ENCODE results near the gene EIF3L.

Gene EIF3L

DNA sequence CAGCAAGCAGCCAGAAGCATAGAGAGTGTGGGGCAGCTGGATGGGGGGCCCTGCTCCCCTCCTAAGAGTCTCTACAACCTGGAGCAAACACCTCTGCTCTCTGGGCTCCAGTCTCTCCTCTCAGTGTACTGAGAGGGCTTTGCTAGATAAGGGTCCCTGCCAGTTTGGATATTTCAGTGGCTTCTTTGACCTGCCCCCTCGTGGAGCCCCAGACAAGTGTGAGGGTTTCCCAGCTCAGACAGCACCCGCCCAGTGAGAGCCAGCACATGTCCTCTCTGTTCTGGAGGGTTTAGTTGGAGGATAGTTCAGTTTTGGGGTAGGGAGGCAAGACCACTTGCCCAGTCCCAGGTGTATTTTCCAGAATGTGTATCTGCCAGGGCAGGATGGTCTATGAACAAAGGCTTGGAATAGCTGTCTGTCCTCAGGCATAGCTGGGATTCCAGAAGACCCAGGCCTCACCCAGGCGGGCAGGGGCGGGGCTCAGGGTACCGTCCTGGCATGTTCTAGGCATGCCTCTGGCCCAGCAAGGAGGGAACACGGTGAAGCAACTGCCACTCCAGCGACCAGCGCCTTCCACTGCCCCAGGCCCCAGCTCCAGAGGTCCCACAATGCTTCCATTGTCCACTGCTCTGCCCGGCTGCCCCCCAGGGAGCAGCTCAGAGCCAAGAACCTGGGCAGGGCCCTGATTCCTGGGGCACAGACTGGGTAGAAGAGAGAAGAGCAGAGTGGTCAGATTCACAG is 49.4 kb downstream of the EIF3L start:
- no peaks in the 10 kb centered on the region for H3K36me3 ChIP-seq (ENCODE audit: low read depth)
- peak overlapping the region; percentile 98 for H3K27ac ChIP-seq (ENCODE audit: poor library complexity, severe bottlenecking)
- H3K27me3 ChIP-seq (ENCODE audit: insufficient read depth, poor library complexity, severe bottlenecking), result no peaks in the 10 kb centered on the region
- DNase-seq (ENCODE audit: low spot score) (peak; percentile 97), ATAC-seq (ENCODE audit: low read depth) (peak; percentile 80)
- TF ChIP-seq, protein P1, sequence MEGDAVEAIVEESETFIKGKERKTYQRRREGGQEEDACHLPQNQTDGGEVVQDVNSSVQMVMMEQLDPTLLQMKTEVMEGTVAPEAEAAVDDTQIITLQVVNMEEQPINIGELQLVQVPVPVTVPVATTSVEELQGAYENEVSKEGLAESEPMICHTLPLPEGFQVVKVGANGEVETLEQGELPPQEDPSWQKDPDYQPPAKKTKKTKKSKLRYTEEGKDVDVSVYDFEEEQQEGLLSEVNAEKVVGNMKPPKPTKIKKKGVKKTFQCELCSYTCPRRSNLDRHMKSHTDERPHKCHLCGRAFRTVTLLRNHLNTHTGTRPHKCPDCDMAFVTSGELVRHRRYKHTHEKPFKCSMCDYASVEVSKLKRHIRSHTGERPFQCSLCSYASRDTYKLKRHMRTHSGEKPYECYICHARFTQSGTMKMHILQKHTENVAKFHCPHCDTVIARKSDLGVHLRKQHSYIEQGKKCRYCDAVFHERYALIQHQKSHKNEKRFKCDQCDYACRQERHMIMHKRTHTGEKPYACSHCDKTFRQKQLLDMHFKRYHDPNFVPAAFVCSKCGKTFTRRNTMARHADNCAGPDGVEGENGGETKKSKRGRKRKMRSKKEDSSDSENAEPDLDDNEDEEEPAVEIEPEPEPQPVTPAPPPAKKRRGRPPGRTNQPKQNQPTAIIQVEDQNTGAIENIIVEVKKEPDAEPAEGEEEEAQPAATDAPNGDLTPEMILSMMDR (IDR thresholded peaks at IDR 0.05; ENCODE audit: poor library complexity, severe bottlenecking), result no peak
- no peak overlapping the region for H3K4me3 ChIP-seq (ENCODE audit: severe bottlenecking)
- no peaks in the 10 kb centered on the region for H3K9me3 ChIP-seq (ENCODE audit: severe bottlenecking)
- peaks cover 52% of the 10 kb centered on the region for H3K4me1 ChIP-seq (ENCODE audit: insufficient read depth, poor library complexity, severe bottlenecking)

DNA sequence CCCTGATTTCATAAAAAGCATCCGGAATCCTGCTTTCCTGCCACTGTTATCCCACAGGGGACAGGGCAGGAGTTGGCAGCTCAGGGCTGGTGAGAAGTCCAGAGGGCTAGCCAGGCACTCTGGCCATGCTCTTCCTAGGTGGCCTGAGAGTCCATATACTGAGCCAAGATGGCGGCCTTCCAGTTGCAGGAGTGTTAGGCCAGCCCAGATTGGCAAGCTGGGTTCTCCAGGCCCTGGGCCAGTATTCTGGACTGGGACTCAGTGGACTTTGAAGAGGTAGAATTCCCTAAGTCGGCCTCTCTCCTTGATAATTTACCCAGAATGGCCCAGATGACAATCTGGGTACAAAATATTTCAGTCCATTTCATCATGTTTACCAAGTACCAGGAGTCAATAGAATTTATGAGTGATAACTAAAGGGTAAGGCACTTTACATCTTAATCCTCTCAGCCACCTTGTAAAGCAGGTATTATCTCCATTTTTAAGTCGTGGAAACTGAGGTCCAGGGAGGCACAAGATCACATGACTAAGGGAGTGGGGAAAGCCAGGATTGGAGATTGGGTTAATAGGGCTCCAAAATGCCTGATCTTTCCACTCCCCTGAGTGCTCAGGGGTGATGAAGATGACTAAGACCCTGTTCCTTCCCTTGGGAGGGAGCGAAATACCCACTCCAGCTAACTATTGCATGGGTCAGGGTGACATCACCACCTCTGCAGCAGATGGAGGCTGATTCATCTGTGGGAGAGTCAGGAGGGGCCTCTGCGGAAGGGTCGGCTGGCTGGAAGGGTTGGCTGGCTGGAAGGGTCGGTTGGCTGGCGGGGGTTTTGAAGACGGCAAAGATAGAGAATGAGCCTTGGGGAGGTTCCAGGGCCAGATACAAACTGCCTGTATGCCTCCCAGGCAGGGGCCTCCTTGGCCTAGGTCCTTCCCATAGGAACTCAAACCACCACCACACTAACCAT is 55.6 kb downstream of the EIF3L start:
- Histone ChIP-seq H3K36me3 (ENCODE audit: low read depth) (peaks cover 28% of the 10 kb centered on the region), H3K9me3 (ENCODE audit: severe bottlenecking) (no peaks in the 10 kb centered on the region), H3K4me3 (ENCODE audit: severe bottlenecking) (peak overlapping the region; percentile 97), H3K27ac (ENCODE audit: poor library complexity, severe bottlenecking) (peak overlapping the region; percentile 99), H3K4me1 (ENCODE audit: insufficient read depth, poor library complexity, severe bottlenecking) (peaks cover 13% of the 10 kb centered on the region), H3K27me3 (ENCODE audit: insufficient read depth, poor library complexity, severe bottlenecking) (no peaks in the 10 kb centered on the region)
- TF ChIP-seq, protein P1 (IDR thresholded peaks at IDR 0.05; ENCODE audit: poor library complexity, severe bottlenecking), result no peak
- DNase-seq (ENCODE audit: low spot score) (peak; percentile 95), ATAC-seq (ENCODE audit: low read depth) (peak; percentile 84)

GRCh38 chr22:37905534-37906363 is 56.5 kb downstream of the EIF3L start, which contains the start of gene MICALL1:
TSS of gene MICALL1 (plus strand) at chr22:37906297. CDS start at chr22:37906423, 126 bp downstream.
- Histone ChIP-seq H3K27ac (ENCODE audit: poor library complexity, severe bottlenecking) (peak within 1 kb of the TSS; percentile 99), H3K36me3 (ENCODE audit: low read depth) (peaks cover 37% of the 10 kb centered on the region), H3K27me3 (ENCODE audit: insufficient read depth, poor library complexity, severe bottlenecking) (no peaks in the 10 kb centered on the region), H3K4me3 (ENCODE audit: severe bottlenecking) (peak within 1 kb of the TSS; percentile 97), H3K4me1 (ENCODE audit: insufficient read depth, poor library complexity, severe bottlenecking) (peaks cover 13% of the 10 kb centered on the region), H3K9me3 (ENCODE audit: severe bottlenecking) (no peaks in the 10 kb centered on the region)
- TF ChIP-seq, protein P1 (IDR thresholded peaks at IDR 0.05; ENCODE audit: poor library complexity, severe bottlenecking), result peak; percentile 69
- ATAC-seq (ENCODE audit: low read depth) (peak; percentile 69), DNase-seq (ENCODE audit: low spot score) (peak; percentile 83)

- TF ChIP-seq, protein P1 (IDR thresholded peaks at IDR 0.05; ENCODE audit: poor library complexity, severe bottlenecking), result peak; percentile 42
- Histone ChIP-seq H3K27ac (ENCODE audit: poor library complexity, severe bottlenecking) (peak overlapping the region; percentile 99), H3K9me3 (ENCODE audit: severe bottlenecking) (no peaks in the 10 kb centered on the region), H3K27me3 (ENCODE audit: insufficient read depth, poor library complexity, severe bottlenecking) (no peaks in the 10 kb centered on the region), H3K4me3 (ENCODE audit: severe bottlenecking) (peak overlapping the region; percentile 97), H3K36me3 (ENCODE audit: low read depth) (peaks cover 44% of the 10 kb centered on the region), H3K4me1 (ENCODE audit: insufficient read depth, poor library complexity, severe bottlenecking) (peaks cover 13% of the 10 kb centered on the region)
- ATAC-seq (ENCODE audit: low read depth), result no peak
- no peak for DNase-seq (ENCODE audit: low spot score)
These were observed 57.3 kb downstream of the EIF3L start for GRCh38 chr22:37906364-37907008.
